HG03196 (cell line): Measurements from ENCODE around the gene PLCB1.

Experiments used
- ATAC-seq: cut with Tn5 transposase; IDR thresholded peaks from one replicate; pipeline ENCODE4 v1.9.1; 2021; ENCODE audit not compliant: unreplicated experiment

PLCB1 gene

GRCh38 chr20:8210749-8211148, 78.7 kb downstream of the PLCB1 start:
- no peak for ATAC-seq

- ATAC-seq = no peak
These were observed 80.2 kb downstream of the PLCB1 start for GRCh38 chr20:8212286-8212685.

DNA sequence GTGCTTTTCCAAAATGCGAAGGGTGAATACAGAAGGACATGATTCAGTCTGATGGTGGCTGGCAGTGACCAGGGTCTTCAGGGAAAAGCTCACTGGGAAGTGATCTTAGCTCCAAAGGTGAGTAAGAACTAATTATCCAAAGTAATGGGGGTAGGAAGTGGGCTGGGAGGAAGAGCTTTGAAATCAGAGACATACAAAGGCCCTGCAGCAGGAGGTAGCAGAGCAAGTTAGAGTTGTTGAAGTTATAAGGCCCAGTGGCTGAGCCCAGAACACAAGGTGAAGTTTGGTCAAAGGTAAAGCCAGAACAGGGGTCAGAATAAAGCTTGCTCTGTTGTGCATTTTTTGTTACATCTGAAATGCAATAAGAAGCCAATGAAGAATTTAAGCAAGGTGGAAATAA, 81.2 kb downstream of the PLCB1 start:
- no peak for ATAC-seq

DNA sequence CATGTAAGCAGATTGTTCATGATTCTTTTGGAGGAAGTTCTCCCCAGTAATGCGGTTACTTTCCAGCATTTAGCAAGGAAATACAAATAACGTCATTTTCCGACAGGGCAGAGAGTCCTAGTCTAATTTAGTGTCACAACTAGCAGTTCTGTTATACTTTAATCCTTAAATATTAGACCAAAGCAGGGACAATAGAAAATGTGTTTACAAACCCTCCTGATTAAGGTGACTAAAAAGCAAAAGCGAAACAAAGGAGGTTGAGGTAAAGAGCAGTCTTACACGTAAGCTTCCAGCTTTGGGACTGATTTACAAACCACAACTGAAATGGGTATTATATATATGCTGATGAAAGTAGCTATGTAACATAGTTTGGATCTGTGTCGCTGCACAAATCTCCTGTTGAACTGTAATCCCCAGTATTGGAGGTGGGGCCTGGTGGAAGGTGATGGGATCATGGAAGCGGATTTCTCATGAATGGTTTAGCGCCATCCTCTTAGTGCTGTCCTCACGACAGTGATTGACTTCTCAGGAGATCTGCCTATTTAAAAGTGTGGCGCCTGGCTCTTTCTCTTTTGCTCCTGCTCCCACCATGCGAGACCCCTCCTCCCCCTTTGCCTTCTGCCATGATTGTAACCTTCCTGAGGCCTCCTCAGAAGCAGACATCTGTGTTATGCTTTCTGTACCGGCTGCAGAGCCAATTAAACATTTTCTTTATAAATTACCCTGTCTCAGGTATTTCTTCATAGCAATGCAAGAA, 81.9 kb downstream of the PLCB1 start:
- ATAC-seq = peak; percentile 80

- ATAC-seq = no peak
These were observed 83.3 kb downstream of the PLCB1 start for GRCh38 chr20:8215361-8215781.

DNA sequence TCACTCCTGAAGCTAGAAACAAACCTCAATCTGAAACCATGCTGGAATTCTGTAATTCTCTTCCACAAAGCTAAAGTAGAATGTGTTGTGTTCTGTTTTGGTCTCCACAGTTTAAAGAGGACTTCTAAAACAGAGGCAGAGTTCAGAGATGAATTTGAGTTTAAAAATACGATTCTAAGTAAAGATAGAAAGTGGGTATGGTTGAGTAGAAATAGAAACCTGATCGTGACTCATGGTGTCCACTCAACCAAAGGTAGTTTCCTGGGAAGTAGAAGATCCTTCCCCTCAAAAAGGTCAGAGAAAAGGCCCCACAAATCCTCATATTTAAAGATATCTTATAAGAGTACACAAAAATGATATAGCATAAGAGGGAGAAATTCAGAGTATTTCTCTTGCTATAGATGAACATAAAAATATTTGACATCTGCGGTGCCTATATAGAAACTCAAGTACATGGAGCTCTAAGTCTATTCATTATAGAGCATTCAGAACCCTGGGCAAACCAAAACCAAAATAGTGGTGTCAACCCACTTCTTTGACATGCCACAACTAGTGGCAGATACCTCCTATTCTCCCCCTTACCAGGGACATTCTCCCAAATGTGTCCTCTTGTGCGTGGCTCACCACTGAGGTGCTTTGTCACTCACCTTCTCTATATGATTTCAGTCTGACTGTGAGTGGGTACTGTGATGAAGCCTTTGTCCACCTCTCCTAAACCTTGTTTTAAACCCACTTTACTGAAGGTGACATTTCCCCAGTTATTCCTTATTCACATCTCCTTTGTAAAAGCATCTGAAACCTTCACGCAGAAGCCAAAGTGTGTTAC, 84.5 kb downstream of the PLCB1 start:
- ATAC-seq = peak; percentile 33

- no peak for ATAC-seq
These were observed 86.8 kb downstream of the PLCB1 start for GRCh38 chr20:8218861-8219260.

DNA sequence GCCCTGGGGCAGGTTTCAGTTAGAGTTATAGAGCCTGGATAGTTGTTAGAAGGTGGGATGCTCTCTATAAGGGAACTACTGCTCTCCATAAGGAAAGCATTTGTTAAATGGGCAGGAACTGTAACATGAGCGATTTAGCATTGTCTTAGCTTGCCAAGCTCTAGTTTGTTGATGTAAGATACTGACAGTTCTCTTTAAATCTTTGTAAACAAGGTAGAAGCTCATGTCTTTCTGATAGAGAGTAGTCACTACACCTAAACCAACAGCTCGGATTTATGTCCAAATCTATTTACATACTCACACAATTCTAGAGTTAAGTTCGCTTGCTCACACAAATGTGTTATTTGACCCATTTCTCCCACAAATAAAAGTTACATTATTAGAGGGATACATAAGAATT, 87.3 kb downstream of the PLCB1 start:
- ATAC-seq = no peak

DNA sequence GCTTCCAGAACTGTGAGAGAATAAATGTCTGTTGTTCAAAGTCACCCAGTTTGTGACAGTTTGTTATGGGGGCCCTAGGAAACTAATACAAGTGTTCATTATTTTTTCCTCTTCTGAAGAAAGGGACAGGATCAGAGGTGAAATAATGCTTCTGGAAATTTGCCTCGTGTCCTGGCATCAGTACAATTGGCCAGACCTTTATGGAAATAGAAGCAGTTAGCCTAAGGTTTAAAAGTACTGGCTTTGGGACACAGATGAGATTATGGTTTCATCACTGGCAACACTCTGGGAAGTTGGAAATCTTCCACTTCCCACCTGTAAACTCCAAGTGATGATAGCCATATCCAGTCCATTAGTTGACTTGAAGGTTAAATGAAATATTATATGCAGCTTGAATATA, 88.7 kb downstream of the PLCB1 start:
- no peak for ATAC-seq

- no peak for ATAC-seq
These were observed 89.9 kb downstream of the PLCB1 start for GRCh38 chr20:8221887-8222419.

DNA sequence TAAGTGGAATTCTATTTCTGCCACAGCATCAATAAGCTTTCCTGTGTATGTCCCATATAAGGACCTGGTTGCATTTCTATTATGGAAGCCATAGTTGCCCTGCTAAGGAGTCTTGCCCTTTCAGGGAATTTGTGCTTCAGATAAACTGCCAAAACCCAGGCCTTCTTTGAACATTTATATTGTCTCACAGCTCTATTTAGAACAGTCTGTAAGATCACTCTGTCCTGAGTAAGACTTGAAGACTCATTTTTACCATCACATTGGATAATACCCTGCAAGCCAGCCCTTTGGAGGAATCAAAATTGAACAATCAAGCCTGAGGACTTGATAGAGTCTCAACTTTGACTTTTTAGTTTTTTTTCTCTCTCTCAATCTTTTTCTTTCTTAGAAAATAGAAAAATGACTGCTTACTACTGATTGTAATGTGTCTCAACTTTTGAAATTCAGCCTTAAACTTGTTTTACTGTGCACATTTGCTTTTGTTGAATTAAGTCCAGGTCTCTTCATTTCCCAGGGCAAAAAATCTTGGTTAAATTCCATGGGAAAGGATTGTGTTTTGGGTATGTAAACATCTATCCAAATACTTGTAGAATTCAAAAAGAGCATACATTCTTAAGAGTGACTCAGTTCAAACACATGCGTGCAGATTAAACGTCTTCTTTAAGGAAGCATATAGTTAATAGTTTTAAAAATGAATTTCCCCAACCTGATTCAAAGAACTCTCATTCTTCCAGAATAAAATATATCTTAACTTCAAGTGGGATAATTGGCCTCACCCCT, 91.2 kb downstream of the PLCB1 start:
- ATAC-seq = no peak

DNA sequence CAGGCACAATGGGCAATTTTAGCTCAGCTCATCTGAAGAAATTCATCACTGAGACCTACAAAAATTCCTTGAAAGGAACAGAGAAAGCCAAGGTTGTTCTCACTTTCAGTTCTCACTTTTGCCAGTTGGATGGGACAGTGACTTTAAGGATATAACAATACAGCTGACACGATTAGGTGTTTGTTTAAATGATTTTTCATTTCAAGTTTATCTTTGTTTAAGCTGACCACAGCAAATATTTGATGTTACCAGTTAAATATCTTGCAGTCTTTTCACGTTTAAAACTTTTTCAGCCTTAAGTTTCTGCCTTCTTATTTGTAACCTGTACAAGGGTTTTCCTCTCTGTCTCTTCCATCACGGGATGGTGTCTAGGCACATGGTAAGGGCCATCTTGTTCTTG, 93.6 kb downstream of the PLCB1 start:
- ATAC-seq = no peak

DNA sequence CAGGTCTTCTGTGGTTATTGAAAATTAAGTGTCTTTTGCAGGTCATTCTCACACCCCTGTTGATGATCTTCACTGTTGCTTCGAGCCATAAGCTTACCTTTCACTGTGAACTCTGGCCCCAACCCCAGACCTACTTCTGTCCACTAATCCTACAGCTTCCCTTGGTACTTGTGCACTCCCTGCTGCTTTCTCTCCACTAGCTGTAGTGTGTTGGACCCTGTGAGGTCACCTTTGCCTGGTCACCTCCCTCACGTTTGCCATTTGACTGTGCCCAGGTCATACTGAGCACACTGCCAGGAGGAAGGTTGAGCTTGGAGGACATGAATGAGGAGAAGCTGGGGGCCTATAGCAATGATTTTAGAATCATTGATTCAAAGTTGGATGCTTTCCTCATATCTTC, 94.0 kb downstream of the PLCB1 start:
- no peak for ATAC-seq

DNA sequence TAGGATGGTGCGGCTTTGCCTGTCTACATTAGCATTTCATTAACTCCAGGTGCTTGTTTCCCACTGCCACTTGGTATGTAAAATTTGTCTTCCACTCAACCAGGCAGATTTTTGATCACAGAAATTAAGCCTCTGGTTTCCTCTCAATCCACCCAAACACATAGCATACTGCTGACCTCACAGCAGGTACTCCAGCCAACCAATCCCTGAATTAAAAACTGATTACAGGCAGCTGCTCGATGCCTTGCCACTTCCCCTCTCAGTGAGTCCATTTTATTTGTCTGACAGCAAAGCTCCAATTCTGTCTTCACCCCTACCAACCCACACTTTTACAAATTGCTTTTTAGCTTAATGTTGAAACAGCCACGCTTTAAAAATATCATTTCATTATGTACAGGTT, 95.2 kb downstream of the PLCB1 start:
- ATAC-seq = no peak

GRCh38 chr20:8228315-8228714, 96.2 kb downstream of the PLCB1 start:
- ATAC-seq = peak; percentile 56

- ATAC-seq = no peak
These were observed 97.0 kb downstream of the PLCB1 start for GRCh38 chr20:8229090-8229489.

DNA sequence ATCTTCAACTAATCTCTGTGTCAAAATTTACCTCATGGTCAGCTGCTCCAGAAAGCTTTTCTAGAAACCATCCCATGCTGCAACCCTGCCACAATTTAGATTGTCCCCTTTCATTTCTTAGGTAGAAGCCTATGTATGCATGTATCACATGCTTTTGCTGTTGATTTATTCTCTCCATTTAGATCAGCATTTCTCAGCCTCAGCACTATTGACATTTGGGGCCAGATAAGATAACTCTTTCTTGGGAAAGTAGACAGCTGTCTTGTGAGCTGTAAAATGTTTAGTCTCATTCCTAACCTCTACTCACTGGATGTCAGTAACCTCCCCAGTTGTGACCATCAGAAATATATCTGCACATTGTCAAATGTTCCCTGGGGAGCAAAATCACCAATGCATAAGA, 99.0 kb downstream of the PLCB1 start:
- ATAC-seq = no peak

DNA sequence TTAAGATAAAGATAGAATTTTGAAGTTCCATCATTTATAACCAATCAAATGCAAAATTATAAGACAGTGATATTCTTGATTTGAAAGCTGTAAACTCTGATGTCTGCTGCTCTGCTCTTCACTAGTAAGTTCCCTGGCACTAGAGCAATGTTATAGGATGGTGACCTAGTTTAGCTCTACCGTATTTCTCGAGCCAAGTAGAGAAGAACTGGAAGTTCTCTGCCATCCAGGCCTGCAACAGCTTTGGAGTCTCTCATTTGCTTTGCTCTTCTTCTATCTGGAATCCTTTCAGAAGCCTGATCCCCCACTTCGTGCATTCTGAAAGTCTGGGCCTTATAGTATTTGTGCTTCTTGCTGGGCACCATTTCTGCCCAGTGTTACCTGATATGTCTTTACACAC, 100.3 kb downstream of the PLCB1 start:
- no peak for ATAC-seq

DNA sequence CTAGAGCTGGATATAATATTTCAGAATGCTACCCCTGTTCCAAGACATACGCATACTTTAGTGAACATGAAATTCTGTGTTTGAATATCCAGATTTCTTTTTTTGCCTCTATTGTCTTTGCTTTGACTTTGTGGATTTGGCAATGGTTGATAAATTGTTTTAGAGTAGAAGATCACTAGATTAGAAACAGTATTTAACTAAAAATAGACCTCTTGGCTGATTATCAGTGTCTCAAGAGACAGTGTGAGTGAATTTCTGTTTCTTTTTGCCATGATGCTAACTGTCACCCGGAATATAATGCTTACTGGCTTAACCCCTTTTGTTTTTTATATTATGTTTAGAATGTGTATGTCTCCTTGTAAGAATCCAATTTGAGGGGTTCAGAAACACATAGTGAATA, 102.5 kb downstream of the PLCB1 start:
- ATAC-seq = no peak

DNA sequence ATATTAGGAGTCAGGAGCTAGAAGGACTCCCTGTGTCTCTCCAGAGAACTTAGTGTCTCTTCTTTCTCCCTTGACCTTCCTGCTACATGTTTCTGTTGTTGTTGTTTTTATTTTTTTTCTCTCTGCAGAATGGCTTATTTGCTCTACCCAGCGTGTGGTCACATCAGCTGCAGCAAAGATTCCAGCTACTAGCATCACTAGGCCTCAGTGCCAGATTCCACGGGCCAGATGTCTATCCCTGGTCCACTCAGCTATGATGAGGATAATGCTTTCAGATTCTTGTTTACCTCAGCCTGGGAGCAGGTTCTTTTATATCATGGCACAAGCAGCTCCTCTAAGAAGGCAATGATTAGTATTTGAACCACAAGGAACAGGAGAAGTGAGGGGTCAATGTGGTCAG, 110.0 kb downstream of the PLCB1 start:
- no peak for ATAC-seq
